ENCODE results near the gene CHST9. TPM values are rescaled to one million over a fixed set of nuclear protein-coding genes. Genes with fewer than 3 reads are reported as not detected.

The CHST9 gene
- total and polyA plus RNA-seq, 2 donors (not counting 3 experiments of a cell fraction or from before 2014, with no cell fraction given), result not detected

GRCh38 chr18:27014841-27015240 lies 170.3 kb downstream of the CHST9 start:
- H4K20me1 ChIP-seq (replicated peaks; ENCODE audit: control insufficient read depth, extremely low read depth, insufficient read depth, low read length), result no peaks in the 10 kb centered on the region
- ChIA-PET CTCF (no interaction called here), POLR2A (no interaction called here)
- no peak for DNase-seq (ENCODE audit: low read depth, low spot score)
- H3K36me3 ChIP-seq (ENCODE audit: control insufficient read depth in 2 of 2, extremely low read depth in 1 of 2, insufficient read depth in 2 of 2, low read length in 2 of 2), result no peaks in the 10 kb centered on the region
- H3K9ac ChIP-seq (replicated peaks; ENCODE audit: extremely low read depth, insufficient read depth, low read length), result no peak overlapping the region
- TF ChIP-seq GATA2 (IDR thresholded peaks at IDR 0.05; ENCODE audit: insufficient read depth, insufficient read length, low read depth, low read length) (no peak), JUN (IDR thresholded peaks at IDR 0.05; ENCODE audit: borderline replicate concordance, insufficient read depth, insufficient read length, low read depth) (no peak), MAX (IDR thresholded peaks at IDR 0.05; ENCODE audit: insufficient read depth, insufficient read length) (no peak), CTCF (IDR thresholded peaks at IDR 0.05; ENCODE audit: extremely low read depth in 1 of 2, insufficient read depth in 1 of 2, low read depth in 1 of 2, low read length in 2 of 2) (no peak), FOS (IDR thresholded peaks at IDR 0.05; ENCODE audit: borderline replicate concordance, insufficient read depth, low read length) (no peak), POLR2AphosphoS5 (IDR thresholded peaks at IDR 0.05; ENCODE audit: insufficient read depth, low read depth, low read length) (no peak), POLR2A (IDR thresholded peaks at IDR 0.05; ENCODE audit: low read depth, low read length) (no peak), EZH2 (IDR thresholded peaks at IDR 0.05; ENCODE audit: borderline replicate concordance, low read depth, low read length, severe bottlenecking) (no peak), MYC (IDR thresholded peaks at IDR 0.05; ENCODE audit: low read depth, low read length) (no peak)
- no peaks in the 10 kb centered on the region for H3K27me3 ChIP-seq (ENCODE audit: control insufficient read depth in 2 of 2, insufficient read depth in 2 of 2, low read length in 2 of 2)
- H3K4me2 ChIP-seq (ENCODE audit: insufficient read depth, low read length), result no peak overlapping the region
- dilution Hi-C loops (cut with MboI; ENCODE audit: extremely low pct_ligation_motif_present, low sequenced_read_pairs), result no loop called here
- H3K9me1 ChIP-seq (replicated peaks; ENCODE audit: control insufficient read depth, extremely low read depth, insufficient read depth, low read length), result no peaks in the 10 kb centered on the region
- H2AFZ ChIP-seq (ENCODE audit: low read depth, low read length), result no peak overlapping the region
- intact Hi-C loops (cut with micrococcal nuclease), result loop anchor here (5.0 kb wide), 1 partner anchor 582 kb away; no protein-coding TSS in a partner anchor
- FAIRE-seq, result no peak
- no peaks in the 10 kb centered on the region for H3K79me2 ChIP-seq (ENCODE audit: control insufficient read depth, insufficient read depth, low read length)
- H3K4me3 ChIP-seq (replicated peaks in 1 of 3; ENCODE audit: insufficient read depth in 1 of 3, low read depth in 1 of 3, low read length in 3 of 3), result no peak overlapping the region
- no peaks in the 10 kb centered on the region for H3K4me1 ChIP-seq (ENCODE audit: control insufficient read depth, extremely low read depth, insufficient read depth, low read length)
- no TSS peak for BruUV-seq (replicated peaks)
- no peaks in the 10 kb centered on the region for H3K9me3 ChIP-seq (replicated peaks; ENCODE audit: control insufficient read depth, insufficient read depth, low read length)
- H3K27ac ChIP-seq (ENCODE audit: insufficient read depth, low read depth, low read length), result no peak overlapping the region

Data from endothelial cell of umbilical vein (primary cell).